Right hindlimb (tissue), 1 donor: ENCODE data around the gene SMIM11.
"Not testable (repeated sequence)": the region's sequence is repeated elsewhere in the genome, so short reads cannot be mapped to it uniquely, and the experiment has no call there.

ENCODE experiments used
- DNase-seq: peaks from one replicate; pipeline ENCODE4 v3.0.0-alpha.2; 2018

SMIM11 gene

GRCh38 chr21:34355570-34355969 is 19.7 kb upstream of the SMIM11 start:
- no peak for DNase-seq

- no peak for DNase-seq
These were observed 17.4 kb upstream of the SMIM11 start for GRCh38 chr21:34357889-34358288.

- no peak for DNase-seq
These were observed 16.4 kb upstream of the SMIM11 start for GRCh38 chr21:34358866-34359265.

GRCh38 chr21:34360488-34361241 is 14.6 kb upstream of the SMIM11 start:
- no peak for DNase-seq

- no peak for DNase-seq
These were observed 13.2 kb upstream of the SMIM11 start for GRCh38 chr21:34362136-34362444.

DNA sequence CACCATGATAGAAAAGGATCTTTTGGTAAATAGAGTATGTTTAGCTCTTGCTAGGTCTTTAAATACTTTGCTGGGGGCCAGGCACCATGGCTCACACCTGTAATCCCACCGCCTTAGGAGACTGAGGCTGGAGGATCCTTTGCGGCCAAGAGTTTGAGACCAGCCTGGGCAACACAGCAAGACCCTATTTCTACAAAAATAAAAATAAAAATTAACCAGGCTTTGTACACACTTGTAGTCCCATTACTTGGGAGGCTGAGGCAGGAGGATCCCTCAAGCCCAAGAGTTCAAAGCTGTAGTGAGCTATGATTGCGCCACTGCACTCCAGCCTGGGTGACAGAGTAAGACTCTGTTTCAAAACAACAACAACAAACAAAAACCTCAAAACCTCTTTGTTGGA is 12.6 kb upstream of the SMIM11 start:
- DNase-seq: no peak

DNA sequence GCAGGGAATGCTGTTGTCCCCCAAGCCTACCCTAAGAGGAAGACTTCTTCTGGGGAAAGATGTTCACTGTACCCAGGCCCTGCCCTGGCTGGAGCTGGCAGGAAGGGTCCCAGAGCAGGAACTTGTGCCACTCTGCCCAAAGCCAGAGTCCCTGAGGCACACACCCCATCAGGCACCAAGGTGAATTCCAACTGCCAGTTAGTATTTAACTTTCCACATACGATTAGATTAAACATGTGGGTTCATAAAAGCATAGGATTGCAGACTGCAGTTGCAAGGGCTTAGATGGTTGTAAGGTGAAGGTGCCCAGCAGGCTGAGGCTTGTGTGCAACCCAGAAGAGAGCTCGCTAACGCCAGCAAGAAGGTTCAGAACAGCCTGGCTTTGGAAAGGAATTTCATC is 11.6 kb upstream of the SMIM11 start, which contains the start of gene KCNE2:
Gene KCNE2, plus strand, starts transcription at position 274 of the 400 bp plus-strand sequence. CDS start 6,473 bp downstream, outside the sequence.
- no peak for DNase-seq

GRCh38 chr21:34364921-34365320 is 10.4 kb upstream of the SMIM11 start:
- DNase-seq: no peak

GRCh38 chr21:34365809-34366208 is 9.5 kb upstream of the SMIM11 start:
- no peak for DNase-seq

DNA sequence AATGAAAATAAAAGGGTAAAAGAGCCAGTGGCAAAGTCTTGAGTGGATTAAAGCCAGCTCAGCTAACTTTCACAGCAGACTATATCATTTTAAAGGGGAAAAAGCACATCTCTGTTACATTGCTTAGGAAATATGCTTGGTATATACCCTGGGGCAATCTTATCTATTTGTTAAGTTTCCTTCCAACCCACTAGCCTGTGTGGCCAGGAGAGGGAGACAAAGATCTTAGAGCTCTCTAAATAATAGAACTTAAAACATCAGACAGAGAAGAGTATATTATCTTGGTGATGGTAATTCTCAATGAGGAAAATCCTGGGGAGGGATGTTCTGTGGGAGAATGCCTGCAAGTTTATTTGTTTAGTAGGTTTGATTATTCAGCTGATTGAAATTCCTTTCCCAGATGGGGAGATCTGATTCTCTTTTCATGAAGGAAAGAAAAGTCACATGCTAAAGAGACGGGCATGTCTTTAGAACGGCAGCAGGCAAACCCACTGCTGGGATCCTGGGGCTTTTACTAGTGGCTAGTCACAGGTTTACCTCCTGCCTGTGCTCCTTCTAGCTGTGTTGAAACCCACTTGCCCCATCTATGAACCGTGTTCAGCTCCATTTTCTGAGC is 7.9 kb upstream of the SMIM11 start:
- peak; percentile 39 for DNase-seq

DNA sequence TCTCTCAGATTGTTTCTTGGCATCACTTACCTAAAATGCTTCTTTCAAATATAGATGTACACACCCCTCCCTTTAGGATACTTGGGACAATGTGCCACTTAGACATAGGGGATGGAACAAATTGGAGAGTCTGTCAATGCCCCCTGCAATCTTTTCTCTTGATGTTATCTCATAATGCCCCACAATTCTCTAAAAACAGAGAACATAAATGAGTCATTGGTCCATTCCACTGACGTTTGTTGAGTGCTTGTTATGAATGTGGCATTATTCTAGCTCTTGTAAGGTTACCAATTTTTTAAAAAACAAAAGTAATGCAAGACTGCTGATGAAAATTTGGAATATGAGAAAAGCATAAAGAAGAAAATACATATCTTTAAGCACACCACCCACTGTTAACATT is 5.6 kb upstream of the SMIM11 start:
- DNase-seq: no peak

- DNase-seq: no peak
These were observed 3.0 kb upstream of the SMIM11 start for GRCh38 chr21:34372321-34372720.

DNA sequence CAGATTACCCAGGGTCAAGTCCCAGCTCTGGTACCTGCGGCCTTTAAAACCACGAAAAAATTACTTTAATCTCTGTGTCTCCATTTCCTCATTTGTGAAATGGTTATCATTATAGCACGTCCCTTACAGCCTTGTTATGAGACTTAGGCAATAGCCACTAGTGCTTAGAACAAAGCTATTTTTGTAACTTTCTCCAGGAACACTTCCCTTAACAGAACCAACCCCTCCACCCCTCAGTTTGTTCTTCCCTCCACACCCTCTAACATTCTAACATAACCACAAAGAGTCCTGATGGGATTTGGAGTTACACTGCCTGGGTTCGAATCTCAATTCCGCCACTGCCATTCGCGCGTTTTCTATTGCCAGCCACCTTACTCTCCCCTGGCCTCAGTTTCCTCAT is 845 bp upstream of the SMIM11 start:
- DNase-seq: not testable (repeated sequence)

DNA sequence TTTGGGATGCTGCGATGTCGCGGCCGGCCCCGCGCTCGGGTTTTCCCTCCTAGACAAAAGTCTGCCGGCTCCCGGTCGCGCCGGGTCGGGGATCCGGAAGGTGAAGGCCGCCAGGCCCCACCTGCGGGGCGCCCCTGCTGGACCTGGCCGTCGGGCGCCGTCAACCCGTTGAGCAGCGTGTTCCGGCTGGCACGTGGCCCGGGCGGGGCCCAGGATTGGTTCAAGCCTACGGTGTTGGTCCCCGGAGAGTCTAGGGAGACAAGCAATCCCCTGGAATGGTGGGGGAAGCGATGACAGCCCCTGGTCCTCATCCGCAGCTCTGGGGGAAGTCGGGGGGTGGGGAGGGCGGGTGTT is 289 bp downstream of the SMIM11 start:
- not testable (repeated sequence) for DNase-seq

DNA sequence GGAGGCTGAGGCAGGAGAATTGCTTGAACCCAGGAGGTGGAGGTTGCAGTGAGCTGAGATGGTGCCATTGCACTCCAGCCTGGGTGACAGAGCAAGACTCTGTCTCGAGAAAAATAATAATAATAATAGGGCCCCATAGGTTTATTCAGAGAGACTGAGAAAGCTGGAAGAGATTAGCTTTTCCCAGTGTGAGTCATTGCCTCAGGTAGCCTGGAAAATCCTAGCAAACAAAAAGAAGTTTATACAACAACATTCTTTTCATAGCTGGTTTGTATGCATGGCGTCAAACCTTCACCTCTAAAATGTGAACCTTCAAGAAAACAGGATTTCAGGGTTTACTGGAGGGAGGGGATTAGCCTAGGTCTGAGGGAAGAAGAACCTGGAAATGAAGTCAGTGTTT is 7.8 kb downstream of the SMIM11 start:
- DNase-seq: not testable (repeated sequence)

DNA sequence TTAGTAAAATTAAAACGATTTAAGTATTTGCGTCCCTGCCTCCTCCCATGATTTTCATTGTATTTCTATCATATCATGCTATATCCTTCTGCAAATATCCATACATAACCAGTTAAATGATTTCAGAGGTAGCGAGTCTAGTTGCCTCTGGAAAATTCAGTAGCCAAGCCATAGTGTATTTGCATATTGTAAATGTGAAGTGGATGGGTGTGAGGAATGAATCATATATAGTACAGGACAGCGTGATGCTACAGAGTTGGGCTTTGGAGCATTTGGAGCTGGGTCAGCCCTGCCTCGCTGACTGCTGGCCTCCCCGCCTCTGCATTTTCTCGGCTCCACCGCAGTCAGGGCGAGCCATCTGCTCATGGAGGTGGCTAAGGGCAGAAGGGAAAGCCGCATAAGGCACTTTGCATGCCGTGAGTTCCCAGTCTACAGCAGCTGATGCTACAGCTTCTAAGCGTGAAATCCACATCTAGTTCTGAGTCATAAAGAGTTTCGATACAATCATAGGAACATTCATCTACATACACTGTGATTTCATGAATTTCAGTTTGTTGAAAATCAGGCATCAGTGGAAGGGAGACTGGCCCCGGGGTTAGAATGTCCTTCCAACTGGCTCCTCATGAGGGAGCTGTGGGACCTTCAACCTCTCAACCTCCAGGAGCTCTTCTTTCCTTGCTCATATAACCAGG is 8.6 kb downstream of the SMIM11 start:
- not testable (repeated sequence) for DNase-seq

GRCh38 chr21:34400522-34400921 is 25.2 kb downstream of the SMIM11 start:
- not testable (repeated sequence) for DNase-seq

DNA sequence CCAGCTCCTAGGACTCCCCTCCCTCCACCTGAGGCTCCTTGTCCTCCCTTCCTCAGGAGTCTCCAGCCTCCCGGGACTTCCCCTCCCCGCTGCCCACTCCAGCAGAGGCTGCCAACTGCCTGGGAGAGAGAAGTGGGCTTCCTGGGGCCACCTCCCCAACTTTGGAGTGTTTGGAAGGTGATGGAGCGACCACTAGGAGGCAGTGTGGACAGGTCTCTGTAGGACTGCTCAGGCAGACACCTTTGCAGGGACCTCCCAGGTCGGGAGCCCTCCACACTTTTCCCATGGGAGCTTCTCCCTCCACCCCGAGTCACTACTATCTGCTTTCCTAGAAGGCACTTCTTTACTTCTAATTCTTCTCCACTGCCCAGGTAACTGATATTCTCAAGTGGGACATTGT is 29.4 kb downstream of the SMIM11 start:
- DNase-seq: not testable (repeated sequence)

GRCh38 chr21:34405686-34406085 is 30.4 kb downstream of the SMIM11 start:
- not testable (repeated sequence) for DNase-seq

DNA sequence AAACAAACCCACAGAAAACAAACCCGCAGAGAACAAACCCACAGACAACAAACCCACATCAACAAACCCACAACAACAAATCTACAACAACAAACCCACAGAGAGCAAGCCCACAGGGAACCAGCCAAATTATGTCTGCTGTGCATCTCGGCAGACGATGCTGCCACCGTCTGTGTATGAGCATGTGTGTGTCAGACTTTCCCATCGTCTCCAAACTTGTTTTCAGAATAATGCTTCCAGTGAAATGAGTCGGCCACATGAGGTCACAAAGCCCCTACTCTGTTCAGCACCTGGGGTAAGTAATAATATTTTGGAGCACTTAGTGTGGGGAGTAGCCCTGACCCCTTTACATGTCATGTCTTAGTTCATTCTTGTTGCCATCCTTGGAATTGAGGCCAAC is 30.8 kb downstream of the SMIM11 start:
- not testable (repeated sequence) for DNase-seq

DNA sequence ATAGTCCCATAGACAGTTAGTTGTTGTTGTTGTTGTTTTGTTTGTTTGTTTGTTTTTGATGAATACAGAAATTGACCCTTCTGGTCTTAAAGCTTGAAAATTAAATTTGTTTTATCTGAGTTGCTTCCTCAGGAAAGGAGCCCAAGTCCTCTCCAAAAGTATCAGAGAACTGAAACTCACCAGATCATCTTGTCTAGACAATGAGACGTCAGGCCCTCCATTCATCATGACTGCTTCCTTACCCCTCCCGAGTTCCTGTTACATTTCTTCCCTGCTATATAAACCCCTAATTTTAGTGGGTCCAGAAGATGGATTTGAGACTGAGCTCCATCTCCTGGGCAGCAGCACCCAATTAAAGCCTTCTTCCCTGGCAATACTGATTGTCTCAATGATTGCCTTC is 31.4 kb downstream of the SMIM11 start:
- DNase-seq: not testable (repeated sequence)

GRCh38 chr21:34407294-34407693 is 32.0 kb downstream of the SMIM11 start:
- not testable (repeated sequence) for DNase-seq

- DNase-seq: not testable (repeated sequence)
These were observed 42.3 kb downstream of the SMIM11 start for GRCh38 chr21:34417448-34418077.

- not testable (repeated sequence) for DNase-seq
These were observed 48.5 kb downstream of the SMIM11 start, which contains the start of gene SMIM34 for GRCh38 chr21:34423805-34424204. Gene SMIM34 (minus strand): TSS chr21:34423951. CDS start chr21:34423839, 112 bp downstream.
